ENCODE data around the gene DDRGK1.
"Not testable (repeated sequence)": the region's sequence is repeated elsewhere in the genome, so short reads cannot be mapped to it uniquely, and the experiment has no call there.

DDRGK1 gene

GRCh38 chr20:3218307-3218988 is 14.0 kb upstream of the DDRGK1 start:
- TF ChIP-seq CTCF (conservative IDR thresholded peaks at IDR 0.05; ENCODE audit: control insufficient read depth, insufficient read depth, low read depth, low read length), result peak; percentile 54
- DNase-seq (ENCODE audit: low read depth), result peak; percentile 18
- no peak overlapping the region for H3K4me3 ChIP-seq (ENCODE audit: control insufficient read depth, low read depth, low read length)

- DNase-seq (ENCODE audit: low read depth), result not testable (repeated sequence)
These were observed 11.0 kb upstream of the DDRGK1 start for GRCh38 chr20:3215359-3215917.

GRCh38 chr20:3213226-3213625 is 8.7 kb upstream of the DDRGK1 start:
- TF ChIP-seq CTCF (conservative IDR thresholded peaks at IDR 0.05; ENCODE audit: control insufficient read depth, insufficient read depth, low read depth, low read length), result no peak
- H3K4me3 ChIP-seq (ENCODE audit: control insufficient read depth, low read depth, low read length), result no peak overlapping the region
- no peak for DNase-seq (ENCODE audit: low read depth)

More at GRCh38 chr20:3215359-3215917, 11.0 kb upstream of the DDRGK1 start:
- H3K4me3 ChIP-seq (ENCODE audit: control insufficient read depth, low read depth, low read length), result not testable (repeated sequence)

GRCh38 chr20:3210346-3210745 is 5.9 kb upstream of the DDRGK1 start:
- no peak for DNase-seq (ENCODE audit: low read depth)
- H3K4me3 ChIP-seq (ENCODE audit: control insufficient read depth, low read depth, low read length), result peak overlapping the region; percentile 94
- TF ChIP-seq CTCF (conservative IDR thresholded peaks at IDR 0.05; ENCODE audit: control insufficient read depth, insufficient read depth, low read depth, low read length), result no peak

- H3K4me3 ChIP-seq (ENCODE audit: control insufficient read depth, low read depth, low read length), result peak overlapping the region; percentile 94
- no peak for TF ChIP-seq CTCF (conservative IDR thresholded peaks at IDR 0.05; ENCODE audit: control insufficient read depth, insufficient read depth, low read depth, low read length)
- peak; percentile 20 for DNase-seq (ENCODE audit: low read depth)
These were observed 5.5 kb upstream of the DDRGK1 start for GRCh38 chr20:3209946-3210317.

GRCh38 chr20:3209257-3209945 is 4.9 kb upstream of the DDRGK1 start, which contains the start of gene ITPA:
Gene ITPA (plus strand): TSS chr20:3209498. CDS start chr20:3209552, 54 bp downstream.
- TF ChIP-seq CTCF (conservative IDR thresholded peaks at IDR 0.05; ENCODE audit: control insufficient read depth, insufficient read depth, low read depth, low read length), result no peak
- H3K4me3 ChIP-seq (ENCODE audit: control insufficient read depth, low read depth, low read length), result peak within 1 kb of the TSS; percentile 94
- peak; percentile 28 for DNase-seq (ENCODE audit: low read depth)

- H3K4me3 ChIP-seq (ENCODE audit: control insufficient read depth, low read depth, low read length), result peak overlapping the region; percentile 94
- peak; percentile 9 for DNase-seq (ENCODE audit: low read depth)
- TF ChIP-seq CTCF (conservative IDR thresholded peaks at IDR 0.05; ENCODE audit: control insufficient read depth, insufficient read depth, low read depth, low read length), result no peak
These were observed 4.3 kb upstream of the DDRGK1 start for GRCh38 chr20:3208786-3209256.
